ENCODE measurements around the gene RBCK1.
"Not testable (repeated sequence)": the region's sequence is repeated elsewhere in the genome, so short reads cannot be mapped to it uniquely, and the experiment has no call there.

DNA sequence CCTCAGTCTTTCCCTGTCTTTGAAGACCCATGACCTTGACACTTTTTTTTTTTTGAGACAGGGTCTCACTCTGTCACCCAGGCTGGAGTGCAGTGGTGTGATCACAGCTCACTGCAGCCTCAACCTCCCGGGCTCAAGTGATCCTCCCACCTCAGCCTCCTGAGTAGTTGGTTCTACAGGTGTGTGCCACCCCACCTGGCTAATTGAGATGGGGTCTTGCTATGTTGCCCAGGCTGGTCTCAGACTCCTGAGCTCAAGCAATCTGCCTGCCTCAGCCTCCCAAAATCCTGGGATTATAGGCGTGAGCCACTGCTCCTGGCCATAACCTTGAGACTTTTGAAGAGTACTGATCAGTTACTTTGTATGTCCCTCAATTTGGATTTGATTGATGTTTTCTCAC is 14.8 kb upstream of the RBCK1 start:
- TF ChIP-seq POLR2AphosphoS5, CTCF, POLR2A (IDR thresholded peaks at IDR 0.05): not testable (repeated sequence)
